22Rv1 (cell line): ENCODE data around the gene FBXL20.
"Not testable (repeated sequence)": the region's sequence is repeated elsewhere in the genome, so short reads cannot be mapped to it uniquely, and the experiment has no call there.

Experiments used
- H3K27ac ChIP-seq: fragments of 450-650 bp; 2 replicates; pipeline ENCODE4 v1.5.1; 2017
- ZFX ChIP-seq: fragments of 450-650 bp; IDR thresholded peaks from 2 replicates; pipeline ENCODE4 v1.6.1; 2017; ENCODE audit warnings: antibody characterized with exemption, borderline replicate concordance
- TF ChIP-seq, protein P1 (sequence below): fragments of 450-650 bp; IDR thresholded peaks from 2 replicates; pipeline ENCODE4 v1.5.1; 2017; ENCODE audit warnings: mild to moderate bottlenecking

The FBXL20 gene

GRCh38 chr17:39318636-39319035, 82.8 kb downstream of the FBXL20 start:
- no peak for TF ChIP-seq ZFX
- TF ChIP-seq, protein P1, sequence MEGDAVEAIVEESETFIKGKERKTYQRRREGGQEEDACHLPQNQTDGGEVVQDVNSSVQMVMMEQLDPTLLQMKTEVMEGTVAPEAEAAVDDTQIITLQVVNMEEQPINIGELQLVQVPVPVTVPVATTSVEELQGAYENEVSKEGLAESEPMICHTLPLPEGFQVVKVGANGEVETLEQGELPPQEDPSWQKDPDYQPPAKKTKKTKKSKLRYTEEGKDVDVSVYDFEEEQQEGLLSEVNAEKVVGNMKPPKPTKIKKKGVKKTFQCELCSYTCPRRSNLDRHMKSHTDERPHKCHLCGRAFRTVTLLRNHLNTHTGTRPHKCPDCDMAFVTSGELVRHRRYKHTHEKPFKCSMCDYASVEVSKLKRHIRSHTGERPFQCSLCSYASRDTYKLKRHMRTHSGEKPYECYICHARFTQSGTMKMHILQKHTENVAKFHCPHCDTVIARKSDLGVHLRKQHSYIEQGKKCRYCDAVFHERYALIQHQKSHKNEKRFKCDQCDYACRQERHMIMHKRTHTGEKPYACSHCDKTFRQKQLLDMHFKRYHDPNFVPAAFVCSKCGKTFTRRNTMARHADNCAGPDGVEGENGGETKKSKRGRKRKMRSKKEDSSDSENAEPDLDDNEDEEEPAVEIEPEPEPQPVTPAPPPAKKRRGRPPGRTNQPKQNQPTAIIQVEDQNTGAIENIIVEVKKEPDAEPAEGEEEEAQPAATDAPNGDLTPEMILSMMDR: no peak
- no peak overlapping the region for H3K27ac ChIP-seq

GRCh38 chr17:39306509-39307212, 94.8 kb downstream of the FBXL20 start:
- no peak for TF ChIP-seq ZFX
- TF ChIP-seq, protein P1: no peak
- H3K27ac ChIP-seq: no peak overlapping the region

DNA sequence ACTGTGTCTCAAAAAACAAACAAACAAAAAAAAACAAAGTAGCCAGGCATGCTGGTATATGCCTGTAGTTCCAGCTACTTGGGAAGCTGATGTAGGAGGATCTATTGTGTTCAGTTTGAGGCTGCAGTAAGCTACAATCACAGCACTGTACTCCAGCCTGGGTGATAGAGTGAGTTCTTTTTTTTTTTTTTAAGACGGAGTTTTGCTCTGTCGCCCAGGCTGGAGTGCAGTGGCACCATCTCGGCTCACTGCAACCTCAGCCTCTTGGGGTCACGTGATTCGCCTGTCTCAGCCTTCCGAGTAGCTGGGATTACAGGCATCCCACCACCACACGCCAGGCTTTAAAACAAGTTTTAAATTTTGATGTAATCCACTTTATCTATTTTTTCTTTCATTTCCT, 95.4 kb downstream of the FBXL20 start:
- no peak for TF ChIP-seq ZFX
- TF ChIP-seq, protein P1: no peak
- H3K27ac ChIP-seq: no peak overlapping the region

DNA sequence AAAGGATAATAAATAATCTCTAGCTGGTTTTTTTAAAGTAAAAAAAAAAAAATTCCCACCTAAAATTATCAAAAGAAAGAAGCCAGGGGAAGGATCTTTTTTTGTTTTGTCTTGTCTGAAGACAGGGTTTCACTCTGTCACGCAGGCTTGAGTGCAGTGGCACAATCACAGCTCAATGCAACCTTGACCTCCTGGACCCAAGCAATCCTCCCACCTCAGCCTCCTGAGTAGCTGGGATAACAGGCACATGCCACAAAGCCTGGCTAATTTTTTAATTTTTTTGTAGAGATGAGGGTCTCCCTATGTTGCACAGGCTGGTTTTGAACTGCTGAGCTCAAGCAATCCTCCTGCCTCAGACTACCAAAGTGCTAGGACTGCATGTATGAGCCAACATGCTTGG, 97.2 kb downstream of the FBXL20 start:
- no peak overlapping the region for H3K27ac ChIP-seq
- no peak for TF ChIP-seq ZFX

- TF ChIP-seq ZFX: no peak
- TF ChIP-seq, protein P1: no peak
These were observed 107.4 kb downstream of the FBXL20 start for GRCh38 chr17:39294060-39294459.

DNA sequence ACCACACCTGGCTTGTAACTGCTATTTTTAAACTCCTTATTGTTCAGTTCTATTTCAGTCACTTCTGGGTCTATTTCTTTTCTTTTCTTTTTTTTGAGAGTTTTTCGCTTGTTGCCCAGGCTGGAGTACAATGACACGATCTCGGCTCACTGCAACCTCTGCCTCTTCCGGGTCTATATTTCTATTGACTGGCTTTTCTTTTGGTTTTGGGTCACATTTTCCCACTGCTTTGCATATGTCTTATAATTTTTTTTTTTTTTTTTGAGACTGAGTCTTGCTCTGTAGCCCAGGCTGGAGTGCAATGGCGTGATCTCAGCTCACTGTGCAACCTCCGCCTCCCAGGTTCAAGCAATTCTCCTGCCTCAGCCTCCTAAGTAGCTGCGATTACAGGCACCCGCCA, 108.9 kb downstream of the FBXL20 start:
- H3K27ac ChIP-seq: not testable (repeated sequence)

More at GRCh38 chr17:39294060-39294459, 107.4 kb downstream of the FBXL20 start:
- no peak overlapping the region for H3K27ac ChIP-seq

GRCh38 chr17:39286513-39286912, 114.9 kb downstream of the FBXL20 start:
- not testable (repeated sequence) for H3K27ac ChIP-seq

DNA sequence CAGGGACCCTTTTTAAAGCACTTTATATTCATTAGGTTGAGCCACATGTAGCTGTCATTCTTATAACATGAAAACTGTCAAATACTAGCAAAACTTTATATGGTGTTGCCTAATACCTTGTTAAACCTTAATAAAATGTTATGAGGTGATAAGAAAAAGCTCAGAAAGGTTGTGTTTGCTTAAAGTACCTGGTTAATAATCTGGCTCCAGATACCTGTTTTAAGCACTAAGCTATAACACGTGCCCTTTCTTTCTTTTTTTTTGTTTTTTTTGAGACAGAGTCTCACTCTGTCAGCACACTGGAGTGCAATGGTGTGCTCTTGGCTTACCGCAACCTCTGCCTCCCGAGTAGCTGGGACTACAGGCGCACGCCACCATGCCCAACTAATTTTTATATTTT, 116.7 kb downstream of the FBXL20 start:
- no peak overlapping the region for H3K27ac ChIP-seq
- TF ChIP-seq, protein P1: no peak

GRCh38 chr17:39283896-39284295, 117.5 kb downstream of the FBXL20 start:
- H3K27ac ChIP-seq: no peak overlapping the region
- TF ChIP-seq, protein P1: no peak
- no peak for TF ChIP-seq ZFX
